T-helper 2 cell (primary cell): Measurements from ENCODE around the gene MAPK8IP3.
A peak's percentile ranks its signal among the peaks of the same experiment; 100 is the strongest.
"Not testable (repeated sequence)": the region's sequence is repeated elsewhere in the genome, so short reads cannot be mapped to it uniquely, and the experiment has no call there.

Experiments
- DNase-seq, 5 experiments: peaks; one replicate each; pipeline versions ENCODE4 v3.0.0 to v3.0.0-alpha.2; 2012 to 2022

MAPK8IP3 gene

GRCh38 chr16:1713933-1714332, 7.9 kb downstream of the MAPK8IP3 start:
- DNase-seq, result no peak

- DNase-seq, result no peak
Observed at GRCh38 chr16:1715220-1715619, 9.2 kb downstream of the MAPK8IP3 start.

- DNase-seq, result not testable (repeated sequence)
Observed at GRCh38 chr16:1718236-1718635, 12.2 kb downstream of the MAPK8IP3 start.

DNA sequence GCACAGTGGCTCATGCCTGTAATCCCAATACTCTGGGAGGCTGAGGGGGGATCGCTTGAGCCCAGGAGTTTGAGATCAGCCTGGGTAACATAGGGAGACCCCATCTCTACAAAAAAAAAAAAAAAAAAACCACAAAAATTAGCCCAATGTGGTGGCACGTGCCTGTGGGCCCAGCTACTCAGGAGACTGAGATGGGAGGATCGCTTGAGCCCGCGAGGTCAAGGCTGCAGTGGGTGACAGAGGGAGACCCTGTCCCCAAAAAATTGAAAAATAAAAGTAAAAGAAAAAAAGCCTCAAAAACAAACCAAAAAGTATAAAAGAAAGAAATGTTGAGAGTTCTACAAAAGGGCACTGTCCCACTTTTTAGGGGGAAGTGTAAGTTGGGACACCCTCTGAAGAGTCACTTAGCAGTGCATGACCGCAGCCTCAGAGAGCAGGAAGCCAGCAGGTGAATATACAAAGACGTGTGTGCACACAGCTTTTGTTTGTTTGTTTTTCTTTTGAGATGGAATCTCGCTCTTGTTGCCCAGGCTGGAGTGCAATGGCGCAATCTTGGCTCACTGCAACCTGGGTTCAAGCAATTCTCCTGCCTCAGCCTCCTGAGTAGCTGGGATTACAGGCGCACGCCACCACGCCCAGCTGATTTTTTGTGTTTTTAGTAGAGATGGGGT, 13.7 kb downstream of the MAPK8IP3 start:
- DNase-seq, result peak in 1 of 5 experiments; percentile 51

DNA sequence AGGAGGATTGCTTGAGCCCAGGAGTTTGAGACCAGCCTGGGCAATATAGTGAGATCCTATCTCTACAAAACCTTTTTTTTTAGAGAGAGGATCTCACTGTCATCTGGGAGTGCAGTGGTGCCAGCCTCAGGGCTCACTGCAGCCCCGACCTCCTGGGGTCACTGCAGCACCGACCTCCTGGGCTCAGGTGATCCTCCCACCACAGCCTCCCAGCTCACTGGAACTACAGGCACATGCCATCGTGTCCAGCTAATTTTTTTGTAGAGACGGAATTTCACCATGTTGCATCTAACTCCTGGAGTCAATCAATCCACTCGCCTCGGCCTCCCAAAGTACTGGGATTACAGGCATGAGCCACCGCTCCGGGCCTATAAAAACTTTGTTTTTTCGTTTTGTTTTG, 15.4 kb downstream of the MAPK8IP3 start:
- DNase-seq, result no peak

DNA sequence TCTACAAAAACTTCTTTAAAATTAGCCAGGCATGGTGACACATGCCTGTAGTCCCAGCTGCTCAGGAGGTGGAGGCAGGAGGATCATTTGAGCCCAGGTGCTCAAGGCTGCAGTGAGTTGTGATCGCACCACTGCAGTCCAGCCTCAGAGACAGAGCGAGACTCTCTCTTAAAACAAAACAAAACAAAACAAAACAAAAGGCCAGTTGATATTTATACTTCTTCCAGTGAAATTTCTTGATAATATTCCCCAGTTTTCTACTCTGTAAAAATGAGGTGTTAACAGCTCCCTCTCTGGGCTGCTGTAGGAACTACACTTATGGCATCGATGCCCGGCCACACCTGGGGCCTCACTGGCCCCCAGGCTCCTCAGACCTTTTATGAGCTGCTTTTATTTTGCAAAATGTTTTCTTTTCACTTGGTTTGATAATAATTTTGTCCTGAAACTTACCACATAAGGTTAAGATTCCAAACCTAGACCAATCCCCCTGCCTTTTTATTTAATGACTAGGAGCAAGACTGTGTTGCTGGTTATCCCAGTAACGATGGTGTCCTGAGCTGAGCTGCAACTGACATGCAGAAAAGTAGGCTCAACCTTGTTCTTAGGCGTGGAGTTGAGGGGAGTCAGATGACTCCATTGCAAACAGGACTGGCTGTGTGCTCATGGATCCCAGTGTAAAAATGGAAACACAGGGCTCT, 17.6 kb downstream of the MAPK8IP3 start:
- peak in 4 of 5 experiments; percentile 18 to 24 (median 21) for DNase-seq

- no peak for DNase-seq
Observed at GRCh38 chr16:1724491-1724890, 18.5 kb downstream of the MAPK8IP3 start.

- DNase-seq, result no peak
Observed at GRCh38 chr16:1726661-1727502, 20.9 kb downstream of the MAPK8IP3 start.

- no peak for DNase-seq
Observed at GRCh38 chr16:1727651-1728624, 21.9 kb downstream of the MAPK8IP3 start.

DNA sequence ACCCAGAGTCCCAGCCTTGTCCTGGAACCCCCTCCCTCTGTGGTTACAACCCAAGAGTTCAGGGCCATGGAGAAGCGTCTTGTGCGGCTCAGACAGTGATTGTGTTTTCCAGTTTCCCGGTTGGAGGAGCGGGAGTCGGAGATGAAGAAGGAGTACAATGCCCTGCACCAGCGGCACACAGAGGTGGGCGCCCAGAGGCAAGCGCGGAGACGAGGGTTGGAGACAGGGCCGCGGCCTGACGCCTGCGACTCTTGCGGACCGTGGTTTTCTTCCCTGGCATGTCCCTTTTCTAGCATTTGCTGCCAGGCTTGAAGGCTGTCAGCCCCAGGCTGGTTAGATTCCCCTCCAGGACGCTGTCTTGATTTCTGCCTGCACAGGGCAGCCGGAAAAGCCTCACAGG, 23.0 kb downstream of the MAPK8IP3 start:
- no peak for DNase-seq

- DNase-seq, result no peak
Observed at GRCh38 chr16:1729445-1729844, 23.4 kb downstream of the MAPK8IP3 start.

DNA sequence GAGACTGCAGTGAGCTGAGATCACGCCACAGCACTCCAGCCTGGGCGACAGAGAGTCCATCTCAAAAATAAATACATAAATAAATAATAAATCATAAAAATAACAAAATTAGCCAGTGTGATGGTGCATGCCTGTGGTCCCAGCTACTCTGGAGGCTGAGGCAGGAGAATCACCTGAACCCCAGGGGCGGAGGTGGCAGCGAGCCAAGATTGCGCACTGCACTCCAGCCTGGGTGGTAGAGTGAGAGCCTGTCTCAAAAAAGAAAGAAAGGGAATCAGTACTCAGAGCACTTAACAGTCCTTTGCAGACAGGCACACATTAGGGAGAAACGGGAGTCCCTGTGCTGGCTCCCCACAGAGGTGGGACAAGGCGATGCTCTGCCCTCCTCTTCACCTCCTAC, 25.1 kb downstream of the MAPK8IP3 start:
- no peak for DNase-seq

DNA sequence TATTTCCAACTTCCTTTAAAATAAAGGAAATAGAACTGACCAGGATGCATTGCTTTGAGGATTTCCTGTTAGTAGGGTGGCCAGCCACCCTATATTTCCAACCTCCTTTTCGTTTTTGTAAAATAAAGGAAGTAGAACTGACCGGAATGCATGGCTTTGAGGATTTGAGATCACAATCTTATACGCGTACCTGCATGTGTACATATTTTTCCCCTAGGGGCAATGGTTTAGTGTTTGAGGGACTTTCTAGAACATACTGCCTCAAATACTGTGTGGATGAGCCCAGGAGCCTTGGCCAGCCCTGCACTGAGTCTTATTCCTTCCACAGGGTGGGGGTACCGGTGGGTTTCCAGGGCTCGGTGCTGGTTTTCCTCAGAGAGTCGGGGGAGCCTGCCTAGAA, 25.6 kb downstream of the MAPK8IP3 start:
- DNase-seq, result no peak

- no peak for DNase-seq
Observed at GRCh38 chr16:1732071-1732470, 26.1 kb downstream of the MAPK8IP3 start.

GRCh38 chr16:1732551-1732987, 26.6 kb downstream of the MAPK8IP3 start:
- not testable (repeated sequence) for DNase-seq

DNA sequence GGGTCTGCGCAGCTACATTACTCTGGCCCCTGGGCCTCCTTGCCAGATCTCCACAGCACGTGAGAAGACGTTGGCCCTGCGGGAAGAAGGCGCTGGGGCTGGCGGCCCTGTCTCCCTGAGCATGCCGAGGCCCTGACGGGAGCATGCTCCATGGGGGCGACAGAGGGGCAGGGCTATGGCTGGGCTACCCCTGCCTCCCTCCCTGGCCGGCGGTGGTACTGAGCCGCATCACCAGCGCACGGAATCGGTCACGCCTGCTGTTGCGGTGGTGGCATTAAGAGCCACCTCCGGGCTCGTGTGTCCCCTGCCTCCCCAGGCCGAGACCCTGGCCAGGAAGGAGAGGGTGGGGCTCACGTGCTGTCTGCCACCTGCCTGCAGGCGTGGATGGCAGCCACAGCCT, 28.1 kb downstream of the MAPK8IP3 start:
- no peak for DNase-seq

- DNase-seq, result no peak
Observed at GRCh38 chr16:1734816-1735215, 28.8 kb downstream of the MAPK8IP3 start.

- DNase-seq, result no peak
Observed at GRCh38 chr16:1740234-1740633, 34.2 kb downstream of the MAPK8IP3 start.

DNA sequence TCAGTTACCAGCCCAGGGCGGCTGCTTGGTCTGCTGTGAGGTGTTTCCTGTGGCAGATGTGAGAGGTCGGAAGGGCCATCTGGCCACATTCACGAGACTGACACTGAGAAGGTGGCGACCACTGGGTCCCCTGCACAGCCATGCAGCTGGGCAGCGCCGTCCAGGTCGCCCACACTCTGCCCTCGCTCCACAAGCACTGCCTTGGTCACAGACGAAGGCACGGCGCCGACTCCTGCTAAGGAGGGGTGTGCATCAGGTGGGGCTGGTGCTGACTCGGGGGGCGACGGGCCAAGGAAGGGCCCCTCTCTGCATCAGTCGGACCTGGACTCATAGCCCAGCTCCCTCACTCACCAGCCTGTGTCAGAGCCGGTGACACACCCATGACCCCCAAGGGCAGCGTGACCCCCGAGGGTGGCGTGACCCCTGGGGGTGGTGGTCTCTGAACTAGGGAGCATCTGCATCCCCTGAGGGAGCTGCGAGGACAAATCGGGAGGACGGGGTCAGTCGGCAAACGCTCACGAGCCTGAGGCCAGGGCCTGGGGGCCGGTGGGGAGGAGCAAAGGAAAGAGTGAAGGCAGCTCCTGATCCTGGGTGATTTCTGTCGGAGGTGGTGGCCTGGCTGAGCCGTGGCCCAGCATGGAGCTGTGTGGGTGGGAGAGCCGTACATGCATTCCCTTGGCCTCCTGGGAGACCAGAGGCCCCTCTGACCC, 34.9 kb downstream of the MAPK8IP3 start:
- no peak for DNase-seq

DNA sequence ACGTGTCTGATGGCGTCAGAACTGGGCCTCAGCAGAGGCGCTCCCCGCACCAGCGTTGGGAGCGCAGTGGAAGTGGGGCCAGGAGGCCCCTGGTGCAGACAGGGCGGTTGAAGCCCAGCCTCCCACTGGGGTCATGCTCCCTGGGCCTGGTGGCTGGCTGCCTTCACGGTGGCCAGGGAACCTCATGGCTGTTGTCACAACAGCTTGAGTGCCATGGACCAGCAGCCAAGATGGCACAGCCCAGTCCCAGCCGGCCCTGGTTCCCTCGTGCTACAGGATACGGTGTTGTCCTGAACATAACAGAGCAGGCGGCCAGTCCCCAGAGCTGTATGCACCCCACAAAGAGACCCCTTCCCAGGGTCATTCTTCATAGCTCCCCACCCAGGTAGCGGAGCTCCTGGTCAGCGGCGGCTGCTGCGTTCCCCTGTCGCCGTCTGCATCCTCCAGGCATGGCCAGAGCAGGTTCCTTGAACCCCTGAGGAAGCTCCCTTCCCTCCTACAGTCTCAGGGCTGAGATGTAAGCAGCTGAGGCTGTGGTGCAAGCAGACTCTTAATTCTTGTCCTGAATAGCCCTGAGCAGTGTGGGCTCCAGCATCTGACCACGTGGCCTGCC, 35.7 kb downstream of the MAPK8IP3 start:
- no peak for DNase-seq
